WTC11 (cell line): ENCODE results near the gene RXRA. TPM values are rescaled to one million over a fixed set of nuclear protein-coding genes. Genes with fewer than 3 reads are reported as not detected.

Experiments
- ATAC-seq: fragments of 200-7000 bp; cut with Tn5 transposase; 2 replicates; pipeline ENCODE4 v1.10.0; 2021; ENCODE audit warnings: mild to moderate bottlenecking, moderate library complexity
- CTCF ChIA-PET: fragments of 300-600 bp; sonication (Branson Sonifier 250); formaldehyde crosslinking; loops from one replicate; lab custom pipeline; 2021; ENCODE audit warnings: antibody characterized with exemption; lab: Charles Lee
- POLR2A ChIA-PET: fragments of 350-600 bp; sonication (Branson Sonifier 250); formaldehyde crosslinking; loops from one replicate; lab custom pipeline; 2021; ENCODE audit warnings: antibody characterized with exemption; lab: Charles Lee
- DNase-seq: peaks from one replicate; pipeline ENCODE4 v3.0.0; 2021; ENCODE audit warnings: low spot score
- H3K27ac Mint-ChIP-seq: 2 replicates; pipeline ENCODE4 v1.8.0; 2021; ENCODE audit warnings: mixed read lengths
- H3K27me3 Mint-ChIP-seq: 2 replicates; pipeline ENCODE4 v1.8.0; 2021; ENCODE audit warnings: low read depth, mild to moderate bottlenecking, moderate library complexity, mixed read lengths
- H3K36me3 Mint-ChIP-seq: 2 replicates; pipeline ENCODE4 v1.8.0; 2021; ENCODE audit warnings: mixed read lengths
- H3K4me1 Mint-ChIP-seq: 2 replicates; pipeline ENCODE4 v1.8.0; 2022; ENCODE audit warnings: mixed read lengths
- H3K4me3 Mint-ChIP-seq: 2 replicates; pipeline ENCODE4 v1.8.0; 2021; ENCODE audit warnings: mild to moderate bottlenecking, moderate library complexity, mixed read lengths
- H3K9me3 Mint-ChIP-seq: 2 replicates; pipeline ENCODE4 v1.8.0; 2021; ENCODE audit warnings: mixed read lengths
- ATF3 ChIP-seq: sonication (generic); formaldehyde crosslinking; conservative IDR thresholded peaks from 2 replicates; pipeline ENCODE4 v1.8.1; 2022; ENCODE audit warnings: mild to moderate bottlenecking, missing genetic modification reagents
- CREM ChIP-seq: sonication (generic); formaldehyde crosslinking; IDR thresholded peaks from 2 replicates; pipeline ENCODE4 v1.8.1; 2022; ENCODE audit warnings: mild to moderate bottlenecking, missing genetic modification reagents, moderate library complexity
- ELF4 ChIP-seq: sonication (generic); formaldehyde crosslinking; IDR thresholded peaks from 2 replicates; pipeline ENCODE4 v1.8.1; 2022; ENCODE audit warnings: low read depth, mild to moderate bottlenecking, moderate library complexity, missing genetic modification reagents
- EMX1 ChIP-seq: fragments of 250-450 bp; sonication (Bioruptor Pico); IDR thresholded peaks from 2 replicates; pipeline ENCODE4 v1.8.0; 2021; ENCODE audit warnings: mild to moderate bottlenecking
- ETV6 ChIP-seq: sonication (generic); formaldehyde crosslinking; IDR thresholded peaks from 2 replicates; pipeline ENCODE4 v1.8.1; 2022; ENCODE audit warnings: mild to moderate bottlenecking, missing genetic modification reagents
- FOXJ3 ChIP-seq: sonication (generic); formaldehyde crosslinking; IDR thresholded peaks from 2 replicates; pipeline ENCODE4 v1.9.0; 2021; ENCODE audit warnings: missing genetic modification reagents, mild to moderate bottlenecking, borderline replicate concordance
- GTF2I ChIP-seq: fragments of 250-450 bp; sonication (Bioruptor Pico); conservative IDR thresholded peaks from 2 replicates; pipeline ENCODE4 v1.4.0; 2021; ENCODE audit warnings: mild to moderate bottlenecking
- HMGA2 ChIP-seq: fragments of 250-450 bp; sonication (Bioruptor Pico); IDR thresholded peaks from 2 replicates; pipeline ENCODE4 v1.4.0; 2021; ENCODE audit warnings: mild to moderate bottlenecking, moderate library complexity
- JAZF1 ChIP-seq: fragments of 250-450 bp; sonication (Bioruptor Pico); IDR thresholded peaks from 2 replicates; pipeline ENCODE4 v1.9.0; 2021; ENCODE audit warnings: moderate library complexity, mild to moderate bottlenecking, inconsistent platforms
- JUN ChIP-seq: sonication (generic); formaldehyde crosslinking; IDR thresholded peaks from 2 replicates; pipeline ENCODE4 v1.8.0; 2023; ENCODE audit warnings: mild to moderate bottlenecking, missing genetic modification reagents
- KAT7 ChIP-seq: sonication (generic); formaldehyde crosslinking; IDR thresholded peaks from 2 replicates; pipeline ENCODE4 v1.8.1; 2023; ENCODE audit warnings: missing genetic modification reagents, mild to moderate bottlenecking, borderline replicate concordance
- MYBL2 ChIP-seq: sonication (generic); formaldehyde crosslinking; IDR thresholded peaks from 2 replicates; pipeline ENCODE4 v1.8.1; 2023; ENCODE audit warnings: mild to moderate bottlenecking, moderate library complexity, missing genetic modification reagents
- NFATC4 ChIP-seq: fragments of 250-450 bp; sonication (Bioruptor Pico); IDR thresholded peaks from 2 replicates; pipeline ENCODE4 v1.9.0; 2021; ENCODE audit warnings: mild to moderate bottlenecking
- NR2C2 ChIP-seq: sonication (generic); formaldehyde crosslinking; IDR thresholded peaks from 2 replicates; pipeline ENCODE4 v1.8.0; 2022; ENCODE audit warnings: mild to moderate bottlenecking, missing genetic modification reagents
- PREB ChIP-seq: sonication (generic); formaldehyde crosslinking; IDR thresholded peaks from 2 replicates; pipeline ENCODE4 v1.8.1; 2022; ENCODE audit warnings: mild to moderate bottlenecking, missing genetic modification reagents, moderate library complexity, borderline replicate concordance
- PRRX2 ChIP-seq: fragments of 250-450 bp; sonication (Bioruptor Pico); IDR thresholded peaks from 2 replicates; pipeline ENCODE4 v1.8.0; 2021; ENCODE audit warnings: mild to moderate bottlenecking
- SMAD4 ChIP-seq: sonication (generic); formaldehyde crosslinking; IDR thresholded peaks from 2 replicates; pipeline ENCODE4 v1.8.0; 2022; ENCODE audit warnings: mild to moderate bottlenecking, missing genetic modification reagents
- SP1 ChIP-seq: sonication (generic); formaldehyde crosslinking; conservative IDR thresholded peaks from 2 replicates; pipeline ENCODE4 v1.8.1; 2022; ENCODE audit warnings: missing genetic modification reagents
- TEAD1 ChIP-seq: sonication (generic); formaldehyde crosslinking; IDR thresholded peaks from 2 replicates; pipeline ENCODE4 v1.8.0; 2022; ENCODE audit warnings: mild to moderate bottlenecking, missing genetic modification reagents
- TEAD4 ChIP-seq: sonication (generic); formaldehyde crosslinking; IDR thresholded peaks from 2 replicates; pipeline ENCODE4 v1.8.0; 2022; ENCODE audit warnings: mild to moderate bottlenecking, missing genetic modification reagents
- ZBTB21 ChIP-seq: sonication (generic); formaldehyde crosslinking; IDR thresholded peaks from 2 replicates; pipeline ENCODE4 v1.8.1; 2023; ENCODE audit warnings: mild to moderate bottlenecking, missing genetic modification reagents, borderline replicate concordance
- ZNF232 ChIP-seq: sonication (generic); formaldehyde crosslinking; IDR thresholded peaks from 2 replicates; pipeline ENCODE4 v1.8.0; 2022; ENCODE audit warnings: mild to moderate bottlenecking, missing genetic modification reagents
- ZNF263 ChIP-seq: sonication (generic); formaldehyde crosslinking; IDR thresholded peaks from 2 replicates; pipeline ENCODE4 v1.8.1; 2022; ENCODE audit warnings: low read depth, mild to moderate bottlenecking, moderate library complexity, missing genetic modification reagents
- ZNF512 ChIP-seq: sonication (generic); formaldehyde crosslinking; IDR thresholded peaks from 2 replicates; pipeline ENCODE4 v1.8.1; 2022; ENCODE audit warnings: missing genetic modification reagents, borderline replicate concordance
- total RNA-seq: library from RNA; stranded (reverse); gene quantifications from 3 replicates; pipeline ENCODE4 v1.2.3, GENCODE V29; 2021
- TF ChIP-seq, protein P1 (sequence below): sonication (generic); formaldehyde crosslinking; IDR thresholded peaks from 2 replicates; pipeline ENCODE4 v1.8.0; 2022; ENCODE audit warnings: missing genetic modification reagents
- TF ChIP-seq, protein P2 (sequence below): sonication (generic); formaldehyde crosslinking; IDR thresholded peaks from 2 replicates; pipeline ENCODE4 v1.8.1; 2022; ENCODE audit warnings: low read depth, missing genetic modification reagents, borderline replicate concordance
- TF ChIP-seq, protein P3 (sequence below): sonication (generic); formaldehyde crosslinking; IDR thresholded peaks from 2 replicates; pipeline ENCODE4 v1.8.1; 2022; ENCODE audit warnings: mild to moderate bottlenecking, moderate library complexity, missing genetic modification reagents
- TF ChIP-seq, protein P4 (sequence below): sonication (generic); formaldehyde crosslinking; IDR thresholded peaks from 2 replicates; pipeline ENCODE4 v1.8.1; 2023; ENCODE audit warnings: mild to moderate bottlenecking, missing genetic modification reagents, moderate library complexity

The RXRA gene
- total RNA-seq, 1 experiment from 2014 or later = 27.5 TPM

- H3K4me3 Mint-ChIP-seq = no peak overlapping the region
- no peak for ATAC-seq
- H3K27me3 Mint-ChIP-seq = no peaks in the 10 kb centered on the region; the same call in 1 of the 2 replicates
- no peaks in the 10 kb centered on the region for H3K4me1 Mint-ChIP-seq
- no peaks in the 10 kb centered on the region for H3K9me3 Mint-ChIP-seq
- no peak for TF ChIP-seq TEAD1 (CRISPR knock-in tag)
- TF ChIP-seq, protein P1, sequence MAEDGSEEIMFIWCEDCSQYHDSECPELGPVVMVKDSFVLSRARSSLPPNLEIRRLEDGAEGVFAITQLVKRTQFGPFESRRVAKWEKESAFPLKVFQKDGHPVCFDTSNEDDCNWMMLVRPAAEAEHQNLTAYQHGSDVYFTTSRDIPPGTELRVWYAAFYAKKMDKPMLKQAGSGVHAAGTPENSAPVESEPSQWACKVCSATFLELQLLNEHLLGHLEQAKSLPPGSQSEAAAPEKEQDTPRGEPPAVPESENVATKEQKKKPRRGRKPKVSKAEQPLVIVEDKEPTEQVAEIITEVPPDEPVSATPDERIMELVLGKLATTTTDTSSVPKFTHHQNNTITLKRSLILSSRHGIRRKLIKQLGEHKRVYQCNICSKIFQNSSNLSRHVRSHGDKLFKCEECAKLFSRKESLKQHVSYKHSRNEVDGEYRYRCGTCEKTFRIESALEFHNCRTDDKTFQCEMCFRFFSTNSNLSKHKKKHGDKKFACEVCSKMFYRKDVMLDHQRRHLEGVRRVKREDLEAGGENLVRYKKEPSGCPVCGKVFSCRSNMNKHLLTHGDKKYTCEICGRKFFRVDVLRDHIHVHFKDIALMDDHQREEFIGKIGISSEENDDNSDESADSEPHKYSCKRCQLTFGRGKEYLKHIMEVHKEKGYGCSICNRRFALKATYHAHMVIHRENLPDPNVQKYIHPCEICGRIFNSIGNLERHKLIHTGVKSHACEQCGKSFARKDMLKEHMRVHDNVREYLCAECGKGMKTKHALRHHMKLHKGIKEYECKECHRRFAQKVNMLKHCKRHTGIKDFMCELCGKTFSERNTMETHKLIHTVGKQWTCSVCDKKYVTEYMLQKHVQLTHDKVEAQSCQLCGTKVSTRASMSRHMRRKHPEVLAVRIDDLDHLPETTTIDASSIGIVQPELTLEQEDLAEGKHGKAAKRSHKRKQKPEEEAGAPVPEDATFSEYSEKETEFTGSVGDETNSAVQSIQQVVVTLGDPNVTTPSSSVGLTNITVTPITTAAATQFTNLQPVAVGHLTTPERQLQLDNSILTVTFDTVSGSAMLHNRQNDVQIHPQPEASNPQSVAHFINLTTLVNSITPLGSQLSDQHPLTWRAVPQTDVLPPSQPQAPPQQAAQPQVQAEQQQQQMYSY (CRISPR knock-in tag) = no peak
- TF ChIP-seq PRRX2 (CRISPR knock-in tag) = no peak
- TF ChIP-seq JUN (CRISPR knock-in tag) = no peak
- no peak for TF ChIP-seq ZNF232 (CRISPR knock-in tag)
- no peak for TF ChIP-seq KAT7 (CRISPR knock-in tag)
- no peak for TF ChIP-seq ZNF263 (CRISPR knock-in tag)
- no peak for TF ChIP-seq SP1
- TF ChIP-seq EMX1 (CRISPR knock-in tag) = no peak
- no peak for TF ChIP-seq NFATC4 (CRISPR knock-in tag)
- TF ChIP-seq TEAD4 (CRISPR knock-in tag) = no peak
- no peak for TF ChIP-seq ELF4 (CRISPR knock-in tag)
- no peak for TF ChIP-seq NR2C2
- no peak for TF ChIP-seq CREM
- TF ChIP-seq JAZF1 (CRISPR knock-in tag) = no peak
- TF ChIP-seq SMAD4 = no peak
- TF ChIP-seq, protein P2, sequence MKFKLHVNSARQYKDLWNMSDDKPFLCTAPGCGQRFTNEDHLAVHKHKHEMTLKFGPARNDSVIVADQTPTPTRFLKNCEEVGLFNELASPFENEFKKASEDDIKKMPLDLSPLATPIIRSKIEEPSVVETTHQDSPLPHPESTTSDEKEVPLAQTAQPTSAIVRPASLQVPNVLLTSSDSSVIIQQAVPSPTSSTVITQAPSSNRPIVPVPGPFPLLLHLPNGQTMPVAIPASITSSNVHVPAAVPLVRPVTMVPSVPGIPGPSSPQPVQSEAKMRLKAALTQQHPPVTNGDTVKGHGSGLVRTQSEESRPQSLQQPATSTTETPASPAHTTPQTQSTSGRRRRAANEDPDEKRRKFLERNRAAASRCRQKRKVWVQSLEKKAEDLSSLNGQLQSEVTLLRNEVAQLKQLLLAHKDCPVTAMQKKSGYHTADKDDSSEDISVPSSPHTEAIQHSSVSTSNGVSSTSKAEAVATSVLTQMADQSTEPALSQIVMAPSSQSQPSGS = no peak
- no peak for TF ChIP-seq ETV6 (CRISPR knock-in tag)
- no peak for TF ChIP-seq ZNF512
- TF ChIP-seq, all 79 proteins: peak for 0
- no peak for DNase-seq
- Mint-ChIP-seq H3K27ac (no peak overlapping the region), H3K36me3 (no peaks in the 10 kb centered on the region)
- CTCF ChIA-PET = no interaction called here
- POLR2A ChIA-PET = no interaction called here
Observed at GRCh38 chr9:134482226-134482625, 156.0 kb downstream of the RXRA start.

- ChIA-PET POLR2A (no interaction called here), CTCF (no interaction called here)
- Mint-ChIP-seq H3K9me3 (no peaks in the 10 kb centered on the region), H3K27ac (no peak overlapping the region), H3K36me3 (no peaks in the 10 kb centered on the region), H3K4me3 (no peak overlapping the region), H3K4me1 (no peaks in the 10 kb centered on the region), H3K27me3 (no peaks in the 10 kb centered on the region)
- no peak for DNase-seq
- ATAC-seq = no peak
- TF ChIP-seq KAT7 (CRISPR knock-in tag) = no peak
- no peak for TF ChIP-seq GTF2I (CRISPR knock-in tag)
- TF ChIP-seq, protein P3, sequence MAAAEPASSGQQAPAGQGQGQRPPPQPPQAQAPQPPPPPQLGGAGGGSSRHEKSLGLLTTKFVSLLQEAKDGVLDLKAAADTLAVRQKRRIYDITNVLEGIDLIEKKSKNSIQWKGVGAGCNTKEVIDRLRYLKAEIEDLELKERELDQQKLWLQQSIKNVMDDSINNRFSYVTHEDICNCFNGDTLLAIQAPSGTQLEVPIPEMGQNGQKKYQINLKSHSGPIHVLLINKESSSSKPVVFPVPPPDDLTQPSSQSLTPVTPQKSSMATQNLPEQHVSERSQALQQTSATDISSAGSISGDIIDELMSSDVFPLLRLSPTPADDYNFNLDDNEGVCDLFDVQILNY (CRISPR knock-in tag) = no peak
- TF ChIP-seq PREB (CRISPR knock-in tag) = no peak
- TF ChIP-seq FOXJ3 (CRISPR knock-in tag) = no peak
- TF ChIP-seq ZBTB21 (CRISPR knock-in tag) = no peak
- TF ChIP-seq SMAD4 = no peak
- no peak for TF ChIP-seq ATF3
- TF ChIP-seq HMGA2 = no peak
- no peak for TF ChIP-seq MYBL2
- TF ChIP-seq, protein P4, sequence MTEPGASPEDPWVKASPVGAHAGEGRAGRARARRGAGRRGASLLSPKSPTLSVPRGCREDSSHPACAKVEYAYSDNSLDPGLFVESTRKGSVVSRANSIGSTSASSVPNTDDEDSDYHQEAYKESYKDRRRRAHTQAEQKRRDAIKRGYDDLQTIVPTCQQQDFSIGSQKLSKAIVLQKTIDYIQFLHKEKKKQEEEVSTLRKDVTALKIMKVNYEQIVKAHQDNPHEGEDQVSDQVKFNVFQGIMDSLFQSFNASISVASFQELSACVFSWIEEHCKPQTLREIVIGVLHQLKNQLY = no peak
Observed at GRCh38 chr9:134483361-134484184, 157.3 kb downstream of the RXRA start.
